ENCODE data around the gene SLC35F4.
A peak's percentile ranks its signal among the peaks of the same experiment; 100 is the strongest.
"Not testable (repeated sequence)": the region's sequence is repeated elsewhere in the genome, so short reads cannot be mapped to it uniquely, and the experiment has no call there.

SLC35F4 gene

DNA sequence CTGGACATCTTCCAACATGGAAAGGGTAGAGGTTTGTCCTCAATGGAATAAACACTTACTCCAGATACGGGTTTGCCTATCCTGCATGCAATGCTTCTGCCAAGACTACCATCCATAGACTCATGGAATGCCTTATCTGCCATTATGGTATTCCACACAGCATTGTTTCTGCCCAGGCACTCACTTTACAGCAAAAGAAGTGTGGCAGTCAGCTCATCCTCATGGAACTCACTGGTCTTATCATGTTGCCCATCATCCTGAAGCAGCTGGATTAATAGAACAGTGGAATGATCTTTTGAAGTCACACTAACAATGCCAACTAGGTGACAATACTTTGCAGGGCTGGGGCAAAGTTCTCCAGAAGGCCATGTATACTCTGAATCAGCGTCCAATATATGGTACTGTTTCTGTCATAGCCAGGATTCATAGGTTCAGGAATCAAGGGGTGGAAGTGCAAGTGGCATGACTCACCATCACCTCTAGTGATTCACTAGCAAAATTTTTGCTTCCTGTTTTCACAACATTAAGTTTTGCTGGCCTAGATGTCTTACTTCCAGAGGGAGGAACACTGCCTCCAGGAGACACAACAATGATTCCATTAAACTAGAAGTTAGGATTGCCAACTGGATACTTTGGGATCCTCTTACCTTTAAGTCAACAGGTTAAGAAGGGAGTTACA is 140.4 kb downstream of the SLC35F4 start:
- no peak for TF ChIP-seq CTCF (conservative IDR thresholded peaks at IDR 0.05)
- TF ChIP-seq ZFX (IDR thresholded peaks at IDR 0.05): no peak
- H3K27ac ChIP-seq: no peak overlapping the region

DNA sequence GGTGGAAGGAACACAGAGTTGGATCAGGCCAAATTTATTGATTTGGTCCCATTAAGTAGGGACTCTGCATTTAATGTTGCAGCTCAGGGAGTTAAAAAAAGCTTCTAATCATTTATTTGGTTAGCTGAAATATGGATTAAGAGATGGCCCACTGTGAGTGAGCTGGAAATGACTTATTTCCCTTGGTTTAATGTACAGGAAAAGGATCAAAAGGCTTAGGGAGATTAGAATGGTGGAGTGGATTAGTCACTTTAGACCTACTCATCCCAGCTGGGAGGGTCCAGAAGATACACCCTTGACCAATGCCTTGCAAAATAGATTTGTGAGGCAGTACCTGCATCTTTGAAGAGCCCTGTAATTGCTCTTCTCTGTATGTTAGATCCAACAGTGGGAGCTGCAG is 143.8 kb downstream of the SLC35F4 start:
- H3K27ac ChIP-seq: not testable (repeated sequence)

- TF ChIP-seq CTCF (conservative IDR thresholded peaks at IDR 0.05): no peak
- TF ChIP-seq ZFX (IDR thresholded peaks at IDR 0.05): no peak
- no peak overlapping the region for H3K27ac ChIP-seq
Measured at GRCh38 chr14:57714487-57714931, 151.4 kb downstream of the SLC35F4 start.

DNA sequence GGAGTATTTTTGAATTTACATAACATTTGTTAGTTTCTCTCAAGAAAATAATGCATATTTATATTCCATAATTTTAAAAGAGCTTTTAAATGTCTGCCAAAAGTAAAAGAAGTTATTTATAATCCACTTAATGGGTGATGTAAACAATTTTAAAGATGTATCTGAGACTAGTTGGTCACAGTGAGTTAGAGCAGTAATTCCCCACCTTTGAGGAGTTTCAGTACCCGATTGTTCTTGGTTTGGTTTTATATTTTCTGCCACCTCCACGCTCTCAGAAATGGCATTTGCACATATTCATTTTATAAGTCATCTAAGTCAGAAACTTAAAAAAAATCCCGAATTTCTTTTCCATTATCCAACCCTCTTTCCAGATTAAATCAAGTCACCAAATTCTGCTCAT is 153.2 kb downstream of the SLC35F4 start:
- no peak for TF ChIP-seq CTCF (conservative IDR thresholded peaks at IDR 0.05)
- no peak for TF ChIP-seq ZFX (IDR thresholded peaks at IDR 0.05)
- no peak overlapping the region for H3K27ac ChIP-seq

DNA sequence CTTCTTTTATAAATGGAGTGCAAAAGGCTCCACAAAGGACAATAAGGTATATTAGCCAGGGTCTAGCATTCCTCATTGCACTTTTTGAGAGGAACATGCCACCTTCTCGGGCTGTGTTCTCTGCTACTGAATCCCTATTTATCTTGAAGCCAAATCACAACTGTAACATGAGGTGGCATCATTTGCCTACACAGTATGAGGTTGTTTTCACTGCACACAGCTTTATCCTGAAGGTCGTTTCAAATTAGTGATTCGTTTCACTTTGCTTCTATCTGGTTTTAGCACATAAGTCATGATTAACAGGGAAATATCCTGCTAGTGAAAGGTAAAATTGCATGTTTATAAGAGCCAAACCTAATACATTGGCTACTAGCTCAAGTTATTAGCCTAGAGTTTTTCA is 153.8 kb downstream of the SLC35F4 start:
- TF ChIP-seq CTCF (conservative IDR thresholded peaks at IDR 0.05) (no peak), ZFX (IDR thresholded peaks at IDR 0.05) (no peak)
- no peak overlapping the region for H3K27ac ChIP-seq

- TF ChIP-seq ZFX (IDR thresholded peaks at IDR 0.05) (no peak), CTCF (conservative IDR thresholded peaks at IDR 0.05) (no peak)
- H3K27ac ChIP-seq: no peak overlapping the region
Measured at GRCh38 chr14:57709909-57710308, 156.0 kb downstream of the SLC35F4 start.

- TF ChIP-seq CTCF (conservative IDR thresholded peaks at IDR 0.05): peak; percentile 32
- not testable (repeated sequence) for H3K27ac ChIP-seq
Measured at GRCh38 chr14:57709086-57709485, 156.8 kb downstream of the SLC35F4 start.

DNA sequence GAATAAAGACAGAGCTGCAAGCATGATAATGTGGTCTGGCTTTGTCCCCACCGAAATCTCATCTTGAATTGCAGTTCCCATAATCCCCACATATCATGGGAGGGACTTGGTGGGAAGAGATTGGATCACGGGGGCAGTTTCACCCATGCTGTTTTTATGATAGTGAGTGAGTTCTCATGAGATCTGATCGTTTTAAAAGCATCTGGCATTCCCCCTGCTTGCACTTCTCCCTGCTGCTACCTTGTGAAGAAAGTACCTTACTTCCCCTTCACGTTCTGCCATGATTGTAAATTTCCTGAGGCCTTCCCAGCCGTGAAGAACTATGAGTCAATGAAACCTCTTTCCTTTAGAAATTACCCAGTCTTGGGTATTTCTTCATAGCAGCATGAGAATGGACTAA is 158.7 kb downstream of the SLC35F4 start:
- H3K27ac ChIP-seq: no peak overlapping the region
- no peak for TF ChIP-seq CTCF (conservative IDR thresholded peaks at IDR 0.05)
- no peak for TF ChIP-seq ZFX (IDR thresholded peaks at IDR 0.05)

Data from C4-2B (cell line).